Activated CD4-positive, alpha-beta memory T cell treated with anti-CD3 and anti-CD28 coated beads, Interleukin-2, amount 10 ng/mL, durations not matched to agents 7 days and 5 days (primary cell): Measurements from ENCODE around the gene RASGRF2. TPM values are rescaled to one million over a fixed set of nuclear protein-coding genes. Genes with fewer than 3 reads are reported as not detected.

ENCODE experiments used
- CTCF ChIA-PET: fragments of 350-600 bp; sonication (Branson Sonifier 250); formaldehyde crosslinking; loops from one replicate; lab custom pipeline; 2021; ENCODE audit warnings: antibody characterized with exemption, inconsistent platforms; lab: Charles Lee
- POLR2A ChIA-PET: fragments of 350-600 bp; sonication (Branson Sonifier 250); formaldehyde crosslinking; loops from one replicate; lab custom pipeline; 2021; ENCODE audit warnings: antibody characterized with exemption; lab: Charles Lee
- DNase-seq: peaks from one replicate; pipeline ENCODE4 v3.0.0-alpha.2; 2020
- H3K27ac Mint-ChIP-seq: one replicate; pipeline ENCODE4 v1.8.0; 2021; ENCODE audit warnings: mild to moderate bottlenecking, mixed read lengths
- H3K27me3 Mint-ChIP-seq: one replicate; pipeline ENCODE4 v1.8.0; 2021; ENCODE audit warnings: mixed read lengths
- H3K36me3 Mint-ChIP-seq: one replicate; pipeline ENCODE4 v1.8.0; 2021; ENCODE audit warnings: low read depth, mixed read lengths
- H3K4me1 Mint-ChIP-seq: one replicate; pipeline ENCODE4 v1.8.0; 2021; ENCODE audit warnings: mixed read lengths
- H3K4me3 Mint-ChIP-seq: one replicate; pipeline ENCODE4 v1.8.0; 2021; ENCODE audit warnings: mild to moderate bottlenecking, mixed read lengths
- H3K9me3 Mint-ChIP-seq: one replicate; pipeline ENCODE4 v1.8.0; 2021; ENCODE audit warnings: mixed read lengths
- total RNA-seq, 2 experiments: library from RNA; stranded (reverse); gene quantifications; one replicate each; pipeline ENCODE4 v1.2.3, GENCODE V29; 2021

The RASGRF2 gene
- total RNA-seq, 2 experiments from 2014 or later = 2.4 to 3.3 TPM

DNA sequence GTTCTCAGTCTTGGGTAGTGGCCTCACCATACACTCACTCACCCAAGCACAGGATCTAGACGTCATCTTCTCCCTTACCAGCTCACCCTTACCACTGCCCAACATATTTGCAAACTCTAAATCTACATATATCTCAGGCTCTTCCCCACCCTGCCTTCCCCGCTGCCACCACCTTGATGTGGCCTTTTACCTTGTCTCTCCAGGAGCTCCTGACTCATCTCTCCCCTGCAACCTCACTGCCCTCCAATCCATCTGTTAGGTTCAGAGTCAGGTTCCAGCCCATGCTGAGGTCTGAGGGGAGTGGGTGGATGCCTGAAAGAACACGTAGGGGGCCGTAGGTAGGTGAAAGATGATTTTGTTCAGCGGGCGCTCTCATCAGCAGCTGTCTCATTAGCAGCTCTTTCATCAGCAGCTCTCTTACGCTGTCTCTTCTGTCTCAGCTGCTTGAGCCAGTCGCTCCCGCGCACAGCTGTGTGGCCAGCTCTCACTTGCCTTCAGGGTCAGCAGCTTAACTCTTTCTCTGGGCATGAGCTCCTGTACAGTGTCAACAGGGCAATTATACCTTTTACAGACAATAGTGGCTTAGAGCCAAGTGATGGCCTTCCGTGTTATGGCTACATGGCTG is 249.8 kb downstream of the RASGRF2 start:
- Mint-ChIP-seq H3K27ac (no peak overlapping the region), H3K4me1 (peaks cover 9% of the 10 kb centered on the region), H3K27me3 (no peaks in the 10 kb centered on the region), H3K4me3 (no peak overlapping the region), H3K36me3 (no peaks in the 10 kb centered on the region), H3K9me3 (no peaks in the 10 kb centered on the region)
- ChIA-PET CTCF (interaction anchor here (0.6 kb wide), 1 partner anchor 15 kb away, joined by 4 read pairs; no protein-coding TSS in a partner anchor), POLR2A (no interaction called here)
- DNase-seq = no peak

DNA sequence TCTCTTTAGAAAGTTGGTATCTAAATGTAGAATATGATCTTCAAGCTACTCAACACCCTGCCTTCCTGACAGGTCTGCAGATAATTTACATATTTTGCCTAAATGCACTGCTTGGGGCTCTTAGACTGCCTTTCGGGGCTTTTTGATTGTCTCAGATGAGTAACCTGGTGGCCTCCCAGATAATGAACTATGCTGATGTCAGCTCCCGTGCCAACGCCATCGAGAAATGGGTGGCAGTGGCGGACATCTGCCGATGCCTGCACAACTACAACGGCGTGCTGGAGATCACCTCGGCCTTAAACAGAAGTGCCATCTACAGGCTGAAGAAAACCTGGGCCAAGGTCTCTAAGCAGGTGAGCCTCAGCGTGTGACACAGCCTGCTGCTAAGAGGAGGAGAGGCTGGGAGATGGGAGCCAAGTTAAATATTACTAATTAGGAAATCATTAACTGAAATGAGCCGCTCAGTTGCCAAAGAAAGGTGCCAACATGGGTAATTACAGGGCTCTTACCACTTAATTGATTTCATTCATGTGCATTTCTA is 252.1 kb downstream of the RASGRF2 start:
- Mint-ChIP-seq H3K4me3 (no peak overlapping the region), H3K27ac (no peak overlapping the region), H3K4me1 (peaks cover 9% of the 10 kb centered on the region), H3K27me3 (no peaks in the 10 kb centered on the region), H3K9me3 (no peaks in the 10 kb centered on the region), H3K36me3 (no peaks in the 10 kb centered on the region)
- no peak for DNase-seq
- ChIA-PET CTCF (no interaction called here), POLR2A (no interaction called here)

DNA sequence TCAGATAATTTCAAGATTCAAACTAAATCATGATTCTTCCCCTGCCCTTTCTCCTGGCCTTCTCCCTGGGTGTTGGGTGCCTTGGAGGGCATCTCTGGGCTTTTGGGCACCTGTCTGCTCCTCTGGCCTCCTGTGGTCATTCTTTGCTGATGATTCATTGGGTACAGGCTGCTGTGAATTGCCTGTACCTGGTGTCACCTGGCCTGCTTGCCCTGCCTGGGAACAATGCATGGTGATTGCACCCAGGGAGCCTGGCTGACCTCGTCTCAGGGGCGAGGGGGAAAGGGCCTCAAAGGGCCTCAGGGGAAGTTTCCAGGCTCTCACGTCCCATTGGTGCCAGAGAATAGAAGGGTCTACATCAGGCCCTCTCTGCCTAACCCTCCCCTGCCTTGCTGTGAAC is 252.9 kb downstream of the RASGRF2 start:
- H3K27me3 Mint-ChIP-seq = no peaks in the 10 kb centered on the region
- H3K36me3 Mint-ChIP-seq = no peaks in the 10 kb centered on the region
- peaks cover 9% of the 10 kb centered on the region for H3K4me1 Mint-ChIP-seq
- H3K9me3 Mint-ChIP-seq = no peaks in the 10 kb centered on the region
- ChIA-PET CTCF (no interaction called here), POLR2A (no interaction called here)
- H3K27ac Mint-ChIP-seq = no peak overlapping the region
- H3K4me3 Mint-ChIP-seq = no peak overlapping the region
- no peak for DNase-seq

DNA sequence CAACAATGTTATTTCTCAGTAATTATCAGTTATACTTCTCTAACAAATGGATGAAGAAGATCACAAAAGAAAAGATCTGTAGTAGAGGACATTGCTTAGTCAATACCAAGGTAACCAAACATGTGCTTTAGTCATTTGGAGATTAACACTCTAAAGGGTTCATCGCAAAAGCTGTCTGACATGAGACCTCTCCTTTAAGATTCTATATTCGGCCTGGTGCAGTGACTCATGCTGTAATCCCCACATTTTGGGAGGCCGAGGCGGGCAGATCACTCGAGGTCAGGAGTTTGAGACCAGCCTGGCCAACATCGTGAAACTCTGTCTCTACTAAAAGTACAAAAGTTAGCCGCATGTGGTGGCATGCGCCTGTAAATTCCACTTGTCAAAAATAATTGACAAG is 254.7 kb downstream of the RASGRF2 start:
- Mint-ChIP-seq H3K9me3 (no peaks in the 10 kb centered on the region), H3K36me3 (peaks cover 2% of the 10 kb centered on the region), H3K27ac (no peak overlapping the region), H3K27me3 (no peaks in the 10 kb centered on the region), H3K4me1 (peaks cover 9% of the 10 kb centered on the region), H3K4me3 (no peak overlapping the region)
- DNase-seq = no peak
- POLR2A ChIA-PET = no interaction called here
- CTCF ChIA-PET = no interaction called here

DNA sequence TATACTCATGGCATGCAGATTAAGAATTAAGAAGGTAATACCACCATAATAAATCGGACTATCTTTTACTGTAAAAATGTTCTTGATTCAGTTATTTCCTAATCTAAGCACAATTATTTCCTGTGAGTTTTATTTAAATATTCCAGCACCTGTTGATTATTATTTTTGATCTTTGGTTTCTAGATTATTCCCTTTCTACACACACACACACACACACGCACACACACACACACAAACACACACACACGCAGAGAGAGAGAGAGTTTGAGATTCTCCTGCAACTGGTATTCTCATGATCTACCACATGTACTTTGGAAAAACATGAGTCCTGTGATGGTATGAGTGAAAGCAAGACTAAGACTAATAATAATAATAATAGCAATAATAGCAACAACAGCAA is 256.0 kb downstream of the RASGRF2 start:
- Mint-ChIP-seq H3K4me1 (peaks cover 9% of the 10 kb centered on the region), H3K4me3 (no peak overlapping the region), H3K27me3 (no peaks in the 10 kb centered on the region), H3K9me3 (no peaks in the 10 kb centered on the region), H3K27ac (no peak overlapping the region), H3K36me3 (peaks cover 2% of the 10 kb centered on the region)
- DNase-seq = no peak
- ChIA-PET POLR2A (no interaction called here), CTCF (interaction anchor here (1.4 kb wide), 1 partner anchor 9 kb away, joined by 4 read pairs; no protein-coding TSS in a partner anchor)

DNA sequence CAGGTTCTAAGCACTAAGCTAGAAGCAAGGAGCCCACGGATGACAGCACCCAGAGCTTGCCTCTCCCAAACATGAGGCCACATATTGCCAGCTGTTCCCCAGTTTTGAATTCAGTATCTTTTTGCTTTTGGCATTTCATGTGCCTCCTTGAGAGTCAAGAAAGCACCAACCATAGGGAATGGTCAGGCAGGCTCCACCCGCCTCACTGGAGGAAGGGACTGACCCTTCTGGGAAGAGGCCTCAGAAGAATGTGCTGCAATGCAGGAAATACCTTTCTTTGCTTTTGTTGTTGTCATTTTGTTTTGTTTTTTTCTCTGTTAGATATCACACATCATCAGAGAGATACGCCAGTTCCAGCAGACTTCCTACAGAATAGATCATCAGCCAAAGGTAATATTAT is 259.2 kb downstream of the RASGRF2 start:
- Mint-ChIP-seq H3K4me3 (no peak overlapping the region), H3K9me3 (no peaks in the 10 kb centered on the region), H3K27me3 (no peaks in the 10 kb centered on the region), H3K27ac (no peak overlapping the region), H3K4me1 (no peaks in the 10 kb centered on the region), H3K36me3 (peaks cover 2% of the 10 kb centered on the region)
- ChIA-PET POLR2A (no interaction called here), CTCF (no interaction called here)
- DNase-seq = no peak

DNA sequence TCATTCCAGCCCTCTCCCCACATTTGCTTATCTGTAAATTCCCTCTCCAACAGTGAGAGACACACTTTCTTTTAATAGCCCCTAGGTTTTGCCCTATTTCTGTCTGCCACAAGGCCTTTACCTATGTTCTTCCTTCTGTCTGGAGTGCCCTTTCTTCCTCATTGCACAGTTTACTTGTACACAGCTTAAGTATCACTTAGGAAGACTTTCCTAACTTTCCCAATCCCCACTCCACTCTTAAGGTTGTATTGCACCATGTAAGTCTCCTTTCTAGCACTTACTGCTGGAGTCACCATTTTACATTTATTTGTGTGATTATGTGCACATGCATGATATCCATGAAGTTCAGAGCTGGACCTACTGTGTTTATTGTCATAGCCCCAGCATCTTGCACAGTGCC is 262.1 kb downstream of the RASGRF2 start:
- Mint-ChIP-seq H3K36me3 (peaks cover 2% of the 10 kb centered on the region), H3K4me1 (no peaks in the 10 kb centered on the region), H3K9me3 (no peaks in the 10 kb centered on the region), H3K27ac (no peak overlapping the region), H3K27me3 (no peaks in the 10 kb centered on the region), H3K4me3 (no peak overlapping the region)
- CTCF ChIA-PET = no interaction called here
- POLR2A ChIA-PET = no interaction called here
- no peak for DNase-seq

DNA sequence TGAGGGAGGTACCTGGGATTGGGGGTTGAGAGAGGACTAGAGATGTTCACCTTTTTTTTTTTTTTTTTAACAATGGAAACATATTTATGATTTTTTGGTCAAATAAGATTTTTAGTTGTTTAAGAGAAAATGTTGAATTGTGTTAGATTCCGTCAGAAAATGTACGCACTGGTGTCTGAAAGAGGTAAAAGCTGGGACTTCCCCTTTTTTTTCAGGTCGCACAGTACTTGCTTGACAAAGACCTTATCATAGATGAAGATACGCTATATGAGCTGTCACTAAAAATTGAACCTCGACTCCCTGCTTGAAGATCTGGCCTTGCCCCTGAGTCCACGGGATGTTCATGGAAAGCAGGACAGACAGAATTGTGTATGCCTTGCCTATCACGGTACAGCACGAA is 265.3 kb downstream of the RASGRF2 start:
- no peak for DNase-seq
- ChIA-PET POLR2A (no interaction called here), CTCF (interaction anchor here (1.5 kb wide), 1 partner anchor 9 kb away, joined by 4 read pairs; no protein-coding TSS in a partner anchor)
- H3K36me3 Mint-ChIP-seq = no peaks in the 10 kb centered on the region
- no peaks in the 10 kb centered on the region for H3K9me3 Mint-ChIP-seq
- no peak overlapping the region for H3K4me3 Mint-ChIP-seq
- H3K27ac Mint-ChIP-seq = no peak overlapping the region
- H3K4me1 Mint-ChIP-seq = no peaks in the 10 kb centered on the region
- H3K27me3 Mint-ChIP-seq = no peaks in the 10 kb centered on the region

DNA sequence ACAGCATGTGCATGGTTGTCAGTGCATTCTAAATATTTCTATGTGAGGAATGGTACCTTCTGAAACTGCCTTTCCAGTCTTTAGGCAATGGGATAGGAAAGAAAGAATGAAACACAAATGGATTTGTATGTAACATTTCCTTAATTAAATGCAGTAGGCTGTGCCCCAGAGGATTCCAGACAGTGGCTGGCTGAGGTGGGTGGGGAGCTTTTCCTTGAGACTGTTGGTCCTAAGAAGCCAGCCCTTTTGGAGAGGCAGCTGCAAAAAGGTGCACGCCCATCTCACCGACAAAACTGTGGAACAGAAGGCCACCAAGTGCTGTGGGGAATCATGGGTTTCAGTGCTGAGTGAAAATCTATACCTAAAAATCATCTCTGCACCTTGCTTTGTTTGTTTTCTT is 266.1 kb downstream of the RASGRF2 start:
- Mint-ChIP-seq H3K36me3 (no peaks in the 10 kb centered on the region), H3K9me3 (no peaks in the 10 kb centered on the region), H3K4me1 (no peaks in the 10 kb centered on the region), H3K27ac (no peak overlapping the region), H3K27me3 (no peaks in the 10 kb centered on the region), H3K4me3 (no peak overlapping the region)
- DNase-seq = no peak
- ChIA-PET CTCF (interaction anchor here (1.5 kb wide), 1 partner anchor 10 kb away, joined by 4 read pairs; no protein-coding TSS in a partner anchor), POLR2A (no interaction called here)

DNA sequence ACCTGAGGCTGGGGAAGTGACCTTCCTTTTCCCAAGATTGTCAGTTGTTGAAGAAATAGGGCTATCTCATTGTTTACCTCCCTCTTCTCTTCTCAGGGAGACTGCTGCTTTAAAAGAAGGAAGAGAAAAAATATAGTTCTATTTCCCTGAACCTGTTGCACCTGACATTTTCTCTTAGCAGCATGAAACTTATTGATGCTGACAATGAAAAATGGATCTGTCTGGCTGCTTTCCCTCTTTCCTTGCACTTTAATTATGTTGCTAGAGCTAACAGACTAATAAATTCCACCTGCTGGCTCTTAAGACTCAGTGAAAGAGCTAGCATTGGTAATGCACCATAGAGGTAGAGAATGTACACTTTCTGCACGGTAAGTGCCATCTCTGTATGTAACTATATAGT is 266.8 kb downstream of the RASGRF2 start:
- CTCF ChIA-PET = interaction anchor here (0.7 kb wide), 1 partner anchor 72 kb away, joined by 3 read pairs; no protein-coding TSS in a partner anchor
- H3K36me3 Mint-ChIP-seq = no peaks in the 10 kb centered on the region
- POLR2A ChIA-PET = no interaction called here
- H3K27ac Mint-ChIP-seq = no peak overlapping the region
- no peak overlapping the region for H3K4me3 Mint-ChIP-seq
- no peaks in the 10 kb centered on the region for H3K9me3 Mint-ChIP-seq
- H3K27me3 Mint-ChIP-seq = no peaks in the 10 kb centered on the region
- DNase-seq = no peak
- no peaks in the 10 kb centered on the region for H3K4me1 Mint-ChIP-seq

DNA sequence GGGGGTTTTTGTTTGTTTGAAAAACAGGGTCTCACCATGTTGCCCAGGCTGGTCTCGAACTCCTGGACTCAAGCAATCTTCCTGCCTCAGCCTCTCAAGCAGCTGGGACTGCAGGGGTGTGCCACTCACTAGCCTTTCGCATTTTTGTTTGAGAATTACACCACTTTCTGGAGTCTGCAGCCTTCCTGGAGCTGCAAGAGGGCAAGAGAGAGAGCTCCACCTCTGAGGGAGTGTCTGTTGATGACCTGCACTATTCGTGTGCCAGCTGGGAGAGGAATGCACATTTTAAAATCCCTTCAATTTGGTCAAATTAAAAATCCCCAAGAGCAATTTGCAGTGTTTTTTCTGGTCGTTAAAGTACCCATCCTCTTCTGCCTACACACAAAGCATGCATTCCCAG is 267.9 kb downstream of the RASGRF2 start:
- no peaks in the 10 kb centered on the region for H3K9me3 Mint-ChIP-seq
- no peaks in the 10 kb centered on the region for H3K27me3 Mint-ChIP-seq
- CTCF ChIA-PET = no interaction called here
- no peak overlapping the region for H3K27ac Mint-ChIP-seq
- no peaks in the 10 kb centered on the region for H3K36me3 Mint-ChIP-seq
- H3K4me3 Mint-ChIP-seq = no peak overlapping the region
- no peak for DNase-seq
- POLR2A ChIA-PET = no interaction called here
- no peaks in the 10 kb centered on the region for H3K4me1 Mint-ChIP-seq

DNA sequence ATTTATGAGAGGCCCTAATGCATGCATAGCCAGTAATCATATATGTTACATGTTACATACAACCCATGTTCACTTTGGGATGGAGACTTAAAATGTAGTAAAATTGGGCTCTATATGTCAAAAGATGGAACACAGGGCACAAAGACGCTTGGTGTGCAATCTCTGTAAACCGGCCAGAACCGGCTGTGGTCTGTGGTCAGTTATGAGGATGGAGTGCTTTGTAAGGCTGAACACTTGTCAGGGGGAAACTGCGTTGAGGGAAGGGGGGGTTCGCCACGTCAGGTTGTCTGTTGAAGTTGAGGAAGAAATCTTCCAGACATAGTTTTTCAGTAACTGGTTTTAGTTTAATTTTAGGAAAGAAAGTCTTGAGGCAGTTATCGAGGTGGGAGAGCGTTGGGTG is 270.3 kb downstream of the RASGRF2 start:
- POLR2A ChIA-PET = no interaction called here
- CTCF ChIA-PET = no interaction called here
- H3K27ac Mint-ChIP-seq = no peak overlapping the region
- no peaks in the 10 kb centered on the region for H3K27me3 Mint-ChIP-seq
- H3K9me3 Mint-ChIP-seq = no peaks in the 10 kb centered on the region
- H3K4me1 Mint-ChIP-seq = peaks cover 12% of the 10 kb centered on the region
- DNase-seq = no peak
- H3K36me3 Mint-ChIP-seq = no peaks in the 10 kb centered on the region
- H3K4me3 Mint-ChIP-seq = no peak overlapping the region

DNA sequence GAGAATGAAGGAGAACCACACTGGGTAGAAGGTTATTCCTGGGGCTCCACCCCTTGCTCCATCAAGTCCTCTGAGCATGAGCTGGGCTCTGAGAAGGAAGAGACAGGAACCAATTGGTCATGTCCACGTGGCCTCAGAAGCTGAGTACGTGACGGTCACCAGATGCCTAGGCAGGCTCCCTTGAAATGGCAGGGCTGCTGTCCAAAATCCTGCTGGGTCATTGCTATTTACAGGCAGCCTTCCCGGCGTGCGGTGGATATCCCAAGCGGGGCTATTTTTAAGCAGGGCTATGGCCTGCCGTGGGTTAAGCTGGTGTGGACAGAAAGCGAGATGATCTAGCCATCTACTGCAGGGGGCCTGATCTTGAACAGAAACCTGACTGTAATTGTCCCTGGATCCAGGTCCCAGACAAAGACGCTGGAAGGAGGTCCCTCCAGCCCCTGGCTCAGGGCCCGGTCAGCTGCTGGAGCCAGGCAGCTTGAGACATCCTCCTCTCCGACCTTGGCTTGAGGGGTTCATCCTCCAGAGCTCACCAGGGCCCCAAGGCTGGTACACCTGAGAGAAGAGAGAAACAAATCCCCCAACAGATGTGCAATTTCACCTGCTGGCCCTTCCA is 272.4 kb downstream of the RASGRF2 start:
- peaks cover 12% of the 10 kb centered on the region for H3K4me1 Mint-ChIP-seq
- no peaks in the 10 kb centered on the region for H3K36me3 Mint-ChIP-seq
- no peaks in the 10 kb centered on the region for H3K27me3 Mint-ChIP-seq
- no peak for DNase-seq
- H3K27ac Mint-ChIP-seq = no peak overlapping the region
- H3K4me3 Mint-ChIP-seq = no peak overlapping the region
- POLR2A ChIA-PET = no interaction called here
- H3K9me3 Mint-ChIP-seq = no peaks in the 10 kb centered on the region
- CTCF ChIA-PET = no interaction called here
